SK-N-MC (cell line): ENCODE data around the gene CAMK1D.

Experiments
- EZH2 ChIP-seq: fragments of 200-600 bp; sonication (generic); IDR thresholded peaks from one replicate; pipeline ENCODE4 v1.6.1; 2017; ENCODE audit warnings: antibody characterized with exemption
- POLR2AphosphoS5 ChIP-seq: IDR thresholded peaks from 2 replicates; pipeline ENCODE4 v1.6.1; 2012; ENCODE audit warnings: mild to moderate bottlenecking, low read depth, low read length, borderline replicate concordance

DNA sequence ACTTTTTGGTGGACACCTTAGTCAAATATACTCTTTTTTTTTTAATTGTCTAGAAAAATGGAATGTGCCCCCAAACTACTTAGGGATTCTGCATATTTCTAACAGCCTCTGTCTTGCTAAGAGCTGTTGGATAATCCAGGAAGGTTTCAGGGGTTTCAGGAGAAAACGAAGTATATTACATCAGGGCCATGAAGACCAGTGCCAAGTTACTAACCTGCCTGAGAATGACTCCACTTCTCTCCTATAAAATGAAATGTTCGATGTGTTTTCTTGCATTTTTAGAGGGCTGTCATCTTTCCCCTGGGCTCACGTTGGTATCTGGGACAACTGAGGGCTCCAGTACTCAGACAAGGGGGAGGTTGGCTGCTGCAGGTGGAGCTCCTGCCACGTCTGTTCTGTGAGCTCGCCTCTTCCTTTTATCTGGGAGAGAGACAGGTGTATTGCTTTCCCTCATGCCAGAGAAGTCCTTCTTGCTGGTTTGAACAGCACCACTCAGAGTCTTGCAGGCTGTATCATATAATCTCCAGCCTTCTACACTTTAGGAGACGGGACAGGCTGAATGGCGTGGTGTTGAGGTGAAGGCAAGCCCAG lies 71.3 kb downstream of the CAMK1D start:
- no peak for TF ChIP-seq EZH2
- no peak for TF ChIP-seq POLR2AphosphoS5
